ENCODE data around the gene NEK2.
"Not testable (repeated sequence)": the region's sequence is repeated elsewhere in the genome, so short reads cannot be mapped to it uniquely, and the experiment has no call there.

Gene NEK2

DNA sequence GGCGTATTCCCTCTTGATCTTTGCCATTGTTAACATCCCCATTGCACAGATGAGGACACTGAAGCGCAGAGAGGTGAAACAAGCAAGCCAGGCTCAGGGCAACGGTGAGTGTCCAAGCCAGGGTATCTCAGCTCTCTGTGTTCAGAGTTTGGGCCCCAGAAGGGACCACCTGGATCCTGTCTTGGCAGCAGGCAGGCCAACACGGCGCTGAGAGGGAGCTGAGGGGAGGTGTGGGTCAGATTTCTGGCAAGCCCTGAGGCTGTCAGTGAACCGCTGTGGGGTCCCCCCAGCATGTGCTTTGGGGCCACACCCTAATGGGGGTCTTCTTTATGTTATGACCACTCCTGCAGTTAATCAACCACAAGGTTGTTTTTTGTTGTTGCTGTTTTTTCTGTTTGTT, 23.1 kb downstream of the NEK2 start:
- in situ Hi-C loops (cut with MboI; ENCODE audit: low sequenced_read_pairs) = no loop called here

DNA sequence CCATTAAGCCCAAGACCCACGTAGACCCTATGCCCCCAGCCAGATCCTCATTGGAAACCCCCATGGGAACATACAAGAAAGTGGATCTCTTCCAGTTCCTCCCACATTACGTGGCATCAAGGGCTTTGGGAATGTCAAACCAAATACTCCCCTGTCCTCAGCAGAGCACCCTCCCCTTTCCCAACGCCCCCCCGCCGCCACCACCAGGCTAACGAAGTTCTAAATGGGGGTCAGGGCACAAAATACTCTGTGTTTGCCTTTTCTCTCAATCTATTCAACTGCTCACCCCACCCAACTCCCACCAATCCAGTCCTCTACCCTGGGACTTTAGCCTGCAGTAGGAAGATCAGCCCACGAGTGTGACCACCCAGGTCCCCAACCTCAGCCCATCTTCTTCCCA, 24.5 kb downstream of the NEK2 start:
- in situ Hi-C loops (cut with MboI; ENCODE audit: low sequenced_read_pairs) = no loop called here

DNA sequence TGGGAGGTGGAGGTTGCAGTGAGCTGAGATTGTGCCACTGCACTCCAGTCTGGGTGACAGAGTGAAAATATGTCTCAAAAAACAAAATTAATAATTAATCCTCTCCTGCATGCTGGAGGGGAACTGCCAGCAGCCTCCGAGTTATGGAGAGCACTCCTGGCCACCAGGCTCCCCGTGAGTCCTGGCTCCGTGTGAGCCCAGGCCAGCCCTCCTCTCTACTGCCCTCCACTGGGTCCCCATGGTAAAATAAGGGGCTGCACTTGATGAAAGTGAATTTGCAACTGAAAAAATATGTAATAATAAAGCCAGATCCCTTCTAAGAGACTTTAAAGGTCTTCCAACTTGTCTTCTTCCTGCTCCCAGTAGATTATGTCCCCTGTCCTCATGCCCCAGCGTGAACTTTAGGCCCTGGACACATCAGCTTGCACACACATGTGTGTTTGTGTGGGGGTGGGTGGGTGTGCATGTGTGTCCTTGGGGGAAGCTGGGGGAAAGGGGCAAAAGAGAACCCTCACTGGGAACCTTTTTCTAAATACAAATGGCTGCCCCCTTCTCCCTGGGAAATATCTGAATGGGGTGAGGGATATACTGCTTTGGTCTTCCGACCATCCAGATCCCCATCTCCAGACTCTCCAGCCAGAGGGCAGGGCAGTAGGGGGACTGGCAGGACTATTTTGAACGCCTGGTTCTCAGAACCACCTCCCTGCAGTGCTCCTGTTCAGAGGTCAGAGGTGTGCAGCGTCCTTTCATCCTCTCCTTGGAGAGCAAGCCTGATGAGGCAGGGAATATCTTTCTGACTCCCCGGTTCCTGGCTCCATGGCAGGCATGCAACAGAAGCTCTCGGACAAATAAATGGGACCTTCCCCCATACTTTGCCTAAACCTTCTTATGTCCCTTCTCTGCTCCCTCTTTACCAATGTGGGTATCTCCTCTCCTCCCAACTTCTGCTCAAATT, 26.2 kb downstream of the NEK2 start:
- in situ Hi-C loops (cut with MboI; ENCODE audit: low sequenced_read_pairs) = no loop called here

DNA sequence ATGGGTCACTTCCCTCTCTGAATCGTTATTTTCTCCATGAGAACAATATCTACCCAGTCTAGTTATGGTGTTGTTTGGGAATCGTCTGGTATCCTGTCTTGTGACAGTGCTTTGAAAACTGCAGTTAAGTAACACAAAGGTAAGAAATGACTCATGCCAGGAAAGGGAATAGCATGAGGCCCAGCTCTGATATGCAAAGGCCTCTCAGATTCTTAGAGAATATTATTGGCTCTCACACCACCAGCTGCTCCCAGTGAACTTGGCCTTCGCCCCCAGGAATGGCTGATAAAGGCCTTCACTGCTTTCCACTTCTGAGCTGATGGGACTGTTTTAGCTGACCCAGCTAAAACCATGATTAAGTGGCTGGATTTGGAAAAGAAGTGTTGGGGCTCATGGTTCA, 27.1 kb downstream of the NEK2 start:
- in situ Hi-C loops (cut with MboI; ENCODE audit: low sequenced_read_pairs) = no loop called here

- in situ Hi-C loops (cut with MboI; ENCODE audit: low sequenced_read_pairs) = no loop called here
These were observed 27.7 kb downstream of the NEK2 start for GRCh38 chr1:211647711-211648121.

DNA sequence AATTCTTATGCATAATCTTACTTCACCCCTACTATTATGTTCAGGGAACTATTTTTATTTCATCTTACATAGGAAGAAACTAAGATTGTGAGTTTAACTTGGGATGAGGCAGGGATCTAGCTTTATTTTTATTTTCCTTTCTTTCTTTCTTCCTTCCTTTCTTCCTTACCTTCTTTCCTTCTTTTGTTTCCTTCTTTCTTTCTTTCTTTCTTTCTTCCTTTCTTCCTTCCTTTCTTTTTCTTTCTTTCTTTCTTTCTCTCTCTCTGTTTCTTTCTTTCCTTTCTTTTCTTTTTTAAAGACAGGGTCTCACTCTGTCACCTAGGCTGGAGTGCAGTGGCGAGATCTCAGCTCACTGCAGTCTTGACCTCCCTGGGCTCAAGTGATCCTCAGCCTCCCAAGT, 28.9 kb downstream of the NEK2 start:
- in situ Hi-C loops (cut with MboI; ENCODE audit: low sequenced_read_pairs) = no loop called here

DNA sequence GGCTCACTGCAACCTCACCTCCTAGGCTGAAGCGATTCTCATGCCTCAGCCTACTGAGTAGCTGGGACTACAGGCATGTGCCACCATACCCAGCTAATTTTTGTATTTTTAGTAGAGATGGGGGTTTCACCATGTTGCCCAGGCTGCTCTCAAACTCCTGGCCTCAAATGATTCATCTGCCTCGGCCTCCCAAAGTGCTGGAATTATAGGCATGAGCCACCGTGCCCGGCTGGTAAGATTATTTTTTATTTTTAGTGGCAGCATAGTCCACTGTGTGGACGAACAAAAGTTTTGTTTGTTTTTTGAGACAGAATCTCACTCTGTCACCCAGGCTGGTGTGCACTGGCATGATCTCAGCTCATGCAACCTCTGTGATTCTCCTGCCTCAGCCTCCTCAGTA, 29.8 kb downstream of the NEK2 start:
- in situ Hi-C loops (cut with MboI; ENCODE audit: low sequenced_read_pairs) = not testable (repeated sequence)

GRCh38 chr1:211644653-211645052, 30.8 kb downstream of the NEK2 start:
- in situ Hi-C loops (cut with MboI; ENCODE audit: low sequenced_read_pairs) = no loop called here

GRCh38 chr1:211643324-211644212, 31.9 kb downstream of the NEK2 start:
- in situ Hi-C loops (cut with MboI; ENCODE audit: low sequenced_read_pairs) = no loop called here

- in situ Hi-C loops (cut with MboI; ENCODE audit: low sequenced_read_pairs) = no loop called here
These were observed 32.6 kb downstream of the NEK2 start for GRCh38 chr1:211642870-211643269.

DNA sequence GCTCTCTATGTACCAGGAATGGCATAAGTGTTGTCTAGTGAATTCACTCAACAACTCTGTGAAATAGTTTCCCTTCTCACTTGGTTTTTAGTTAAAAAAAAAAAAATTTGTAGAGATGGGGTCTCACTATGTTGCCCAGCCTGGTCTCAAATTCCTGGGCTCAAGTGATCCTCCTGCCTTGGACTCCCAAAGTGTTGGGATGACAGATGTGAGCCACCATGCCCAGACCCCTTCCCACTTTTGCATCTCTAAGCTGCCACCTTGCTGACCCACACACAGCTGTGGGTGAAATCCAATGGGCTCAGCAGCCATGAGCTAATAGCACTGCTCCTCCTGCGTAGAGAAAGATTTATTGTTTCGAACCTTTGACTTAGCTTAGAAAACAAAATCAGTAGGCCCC, 33.5 kb downstream of the NEK2 start:
- in situ Hi-C loops (cut with MboI; ENCODE audit: low sequenced_read_pairs) = no loop called here

DNA sequence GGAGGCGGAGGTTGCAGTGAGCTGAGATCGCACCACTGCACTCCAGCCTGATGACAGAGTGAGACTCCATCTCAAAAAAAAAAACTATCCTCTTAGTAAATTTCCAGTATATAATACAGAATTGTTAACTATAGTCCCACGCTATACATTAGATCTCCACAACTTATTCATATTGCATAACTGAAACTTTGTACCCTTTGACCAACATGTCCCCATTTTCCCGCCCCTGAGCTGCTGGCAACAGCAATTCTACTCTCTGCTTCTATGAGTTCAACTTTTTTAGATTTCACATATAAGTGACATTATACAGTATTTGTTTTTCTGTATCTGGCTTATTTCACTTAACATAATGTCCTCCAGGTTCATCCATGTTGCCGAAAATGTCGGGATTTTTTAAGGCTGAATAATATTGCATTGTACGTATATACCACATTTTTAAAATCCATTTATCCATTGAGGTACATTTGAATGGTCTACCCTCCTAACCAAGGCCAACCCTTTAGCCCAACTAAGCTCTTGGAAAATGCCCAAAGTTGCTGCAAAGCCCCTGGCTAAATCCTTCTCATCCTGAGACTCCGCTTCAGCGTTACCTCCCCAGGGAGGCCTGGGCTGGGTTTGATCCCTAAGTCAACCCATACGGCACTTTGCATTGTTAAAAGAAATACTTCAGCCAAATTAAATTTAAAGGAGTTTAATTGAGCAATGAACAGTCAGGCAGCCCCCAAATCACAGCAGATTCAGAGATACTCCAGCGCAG, 34.2 kb downstream of the NEK2 start:
- in situ Hi-C loops (cut with MboI; ENCODE audit: low sequenced_read_pairs) = no loop called here

GRCh38 chr1:211640301-211640630, 35.2 kb downstream of the NEK2 start:
- in situ Hi-C loops (cut with MboI; ENCODE audit: low sequenced_read_pairs) = no loop called here

DNA sequence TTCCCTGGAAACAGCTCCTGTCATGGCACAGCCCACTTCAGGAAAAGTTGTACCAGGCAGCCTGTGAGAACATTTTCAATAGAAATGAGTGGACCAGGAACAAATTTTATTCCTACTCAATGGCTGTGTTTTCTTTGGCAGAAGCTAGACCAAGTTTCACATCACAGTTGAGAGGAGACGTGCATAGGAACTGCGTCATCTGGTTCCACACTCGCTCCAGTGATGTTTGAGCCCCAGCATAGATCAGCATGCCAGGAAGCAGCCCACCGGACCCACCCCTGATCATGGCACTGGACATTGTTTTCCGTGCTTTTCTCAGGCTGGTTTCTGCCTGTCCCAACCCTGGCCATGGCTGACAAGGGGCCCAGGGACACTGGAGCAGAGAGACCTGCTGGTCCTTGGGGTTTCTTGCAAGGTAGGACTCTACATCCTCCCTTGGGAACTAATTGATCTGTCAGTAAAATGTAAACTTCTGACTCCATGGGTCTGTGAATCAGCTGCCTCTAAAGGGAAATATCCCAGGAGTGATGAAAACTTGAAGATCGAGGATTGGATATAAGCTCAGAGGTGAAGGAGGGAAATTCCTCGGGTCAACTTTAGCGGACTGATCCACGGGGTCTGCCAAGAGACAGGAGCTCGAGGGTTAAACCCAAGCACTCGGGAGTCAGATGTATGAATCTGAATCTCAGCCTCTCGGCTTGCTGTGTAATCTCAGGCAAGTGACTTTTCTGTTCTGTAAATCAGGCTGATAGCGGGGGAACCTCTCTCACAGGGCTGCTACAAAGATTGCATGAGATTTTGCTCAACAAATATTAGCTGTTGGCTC, 35.7 kb downstream of the NEK2 start:
- in situ Hi-C loops (cut with MboI; ENCODE audit: low sequenced_read_pairs) = no loop called here

- in situ Hi-C loops (cut with MboI; ENCODE audit: low sequenced_read_pairs) = no loop called here
These were observed 36.7 kb downstream of the NEK2 start for GRCh38 chr1:211638689-211639101.

GRCh38 chr1:211638246-211638645, 37.2 kb downstream of the NEK2 start:
- in situ Hi-C loops (cut with MboI; ENCODE audit: low sequenced_read_pairs) = no loop called here

- in situ Hi-C loops (cut with MboI; ENCODE audit: low sequenced_read_pairs) = no loop called here
These were observed 38.4 kb downstream of the NEK2 start for GRCh38 chr1:211637066-211637465.

DNA sequence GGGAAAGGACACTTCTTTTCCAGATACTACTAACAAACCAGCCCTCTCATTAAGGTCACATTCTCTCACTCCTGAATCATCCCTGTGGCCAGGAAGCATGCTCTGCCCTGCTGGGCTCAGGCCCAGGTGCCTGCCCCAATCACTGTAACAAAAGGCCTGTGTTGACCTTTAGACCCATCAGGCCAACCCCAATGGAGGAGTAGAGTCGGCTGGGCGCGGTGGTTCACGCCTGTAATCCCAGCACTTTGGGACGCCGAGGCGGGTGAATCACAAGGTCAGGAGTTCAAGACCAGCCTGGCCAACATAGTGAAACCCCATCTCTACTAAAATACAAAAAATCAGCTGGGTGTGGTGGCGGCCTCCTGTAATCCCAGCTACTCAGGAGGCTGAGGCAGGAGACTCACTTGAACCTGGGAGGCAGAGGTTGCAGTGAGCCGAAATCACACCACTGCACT, 38.8 kb downstream of the NEK2 start:
- in situ Hi-C loops (cut with MboI; ENCODE audit: low sequenced_read_pairs) = not testable (repeated sequence)

- in situ Hi-C loops (cut with MboI; ENCODE audit: low sequenced_read_pairs) = no loop called here
These were observed 39.7 kb downstream of the NEK2 start for GRCh38 chr1:211635597-211636205.

DNA sequence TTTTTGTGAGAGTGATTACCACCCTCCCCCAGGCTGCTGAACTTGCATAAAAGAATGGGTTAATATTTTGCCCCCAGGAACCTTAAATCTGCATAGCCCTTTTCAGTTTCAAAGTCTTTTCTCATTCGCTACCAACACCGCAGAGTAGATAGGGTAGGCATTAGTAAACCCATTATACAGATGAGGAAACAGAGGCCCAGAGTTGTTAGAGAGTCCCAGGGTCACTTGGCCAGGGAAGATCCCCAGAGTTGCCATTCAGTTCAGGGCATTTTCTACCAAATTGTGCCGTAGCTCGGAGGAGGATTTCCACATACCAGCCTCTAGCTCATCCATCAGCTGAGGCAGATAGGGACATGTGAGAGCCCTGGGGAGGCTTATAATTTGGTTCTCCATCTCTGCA, 40.5 kb downstream of the NEK2 start:
- in situ Hi-C loops (cut with MboI; ENCODE audit: low sequenced_read_pairs) = no loop called here
